Fibroblast of lung (primary cell): Measurements from ENCODE around the gene CCDC80. TPM values are rescaled to one million over a fixed set of nuclear protein-coding genes. Genes with fewer than 3 reads are reported as not detected.

Experiments used
- DNase-seq, 2 donors: peaks; one replicate each; pipeline versions ENCODE4 v3.0.0 to v3.0.0-alpha.2; 2010; ENCODE audit warnings: low read depth in 2 of 2
- H2AFZ ChIP-seq: 2 replicates; pipeline ENCODE4 v1.5.1; 2012; ENCODE audit warnings: low read length, control low read depth, inconsistent platforms
- H3K27ac ChIP-seq: 2 replicates; pipeline ENCODE4 v1.5.1; 2011; ENCODE audit warnings: low read length, control low read depth; ENCODE audit not compliant: insufficient read depth
- H3K27me3 ChIP-seq: 2 replicates; pipeline ENCODE4 v1.5.1; 2011; ENCODE audit warnings: mild to moderate bottlenecking, low read length; ENCODE audit not compliant: control insufficient read depth, insufficient read depth
- H3K36me3 ChIP-seq: 2 replicates; pipeline ENCODE4 v1.5.1; 2011; ENCODE audit warnings: low read length; ENCODE audit not compliant: control insufficient read depth, insufficient read depth
- H3K4me1 ChIP-seq: 2 replicates; pipeline ENCODE4 v1.5.1; 2011; ENCODE audit warnings: low read length; ENCODE audit not compliant: control insufficient read depth, insufficient read depth; ENCODE audit errors: extremely low read depth
- H3K4me2 ChIP-seq: 2 replicates; pipeline ENCODE4 v1.5.1; 2011; ENCODE audit warnings: low read length, control low read depth; ENCODE audit not compliant: insufficient read depth; ENCODE audit errors: extremely low read depth
- H3K4me3 ChIP-seq, 4 experiments: fragments of 200-600 bp in 1 of 4; sonication (generic) in 1 of 4; replicated peaks in 1 of 4; 2 replicates each; pipeline ENCODE4 v1.5.1; 2011 to 2016; ENCODE audit warnings: low read length in 4 of 4, low read depth in 3 of 4, mild to moderate bottlenecking in 3 of 4, control low read depth in 2 of 4, inconsistent platforms in 1 of 4, mixed read lengths in 1 of 4; ENCODE audit not compliant: insufficient read depth in 1 of 4; ENCODE audit errors: control extremely low read depth in 1 of 4
- H3K79me2 ChIP-seq: 2 replicates; pipeline ENCODE4 v1.5.1; 2012; ENCODE audit warnings: mild to moderate bottlenecking, low read length, inconsistent platforms; ENCODE audit not compliant: control insufficient read depth, insufficient read depth
- H3K9ac ChIP-seq: 2 replicates; pipeline ENCODE4 v1.5.1; 2011; ENCODE audit warnings: mild to moderate bottlenecking, low read length, control low read depth; ENCODE audit not compliant: insufficient read depth
- H3K9me3 ChIP-seq: 2 replicates; pipeline ENCODE4 v1.5.1; 2012; ENCODE audit warnings: low read depth, low read length; ENCODE audit not compliant: control insufficient read depth, insufficient read depth
- H4K20me1 ChIP-seq: 2 replicates; pipeline ENCODE4 v1.5.1; 2011; ENCODE audit warnings: low read length; ENCODE audit not compliant: control insufficient read depth, insufficient read depth; ENCODE audit errors: extremely low read depth
- CTCF ChIP-seq, 2 donors: IDR thresholded peaks in 1 of 2; conservative IDR thresholded peaks in 1 of 2; 1 replicate in 1 of 2; 2 replicates in 1 of 2; pipeline ENCODE4 v1.5.1; 2011 to 2012; ENCODE audit warnings: low read length in 2 of 2, control low read depth in 1 of 2, inconsistent platforms in 1 of 2, low read depth in 1 of 2, mild to moderate bottlenecking in 1 of 2
- EZH2 ChIP-seq: IDR thresholded peaks from 2 replicates; pipeline ENCODE4 v1.5.1; 2012; ENCODE audit warnings: low read length, control low read depth, mild to moderate bottlenecking; ENCODE audit errors: missing control alignments
- polyA plus RNA-seq, 2 donors: library from polyadenylated mRNA; depleted of rRNA in 1 of 2; stranded (reverse) in 1 of 2; unstranded in 1 of 2; fragments of >200 nt; gene quantifications; 2 replicates each; pipeline ENCODE4 v1.2.1, GENCODE V29; 2011 to 2012; ENCODE audit warnings: missing spikeins in 1 of 2
- total RNA-seq: library from RNA; depleted of rRNA; stranded (reverse); fragments of >200 nt; gene quantifications from 2 replicates; pipeline ENCODE4 v1.2.1, GENCODE V29; 2014

Gene CCDC80
- total and polyA plus RNA-seq, 2 donors (not counting 1 experiment from before 2014, with no cell fraction given): 153 to 526 TPM

- Histone ChIP-seq H3K36me3 (no peaks in the 10 kb centered on the region), H3K4me1 (peaks cover 26% of the 10 kb centered on the region), H3K9ac (peak overlapping the region; percentile 52), H3K4me2 (peak overlapping the region; percentile 73), H3K27ac (peak overlapping the region; percentile 96), H3K79me2 (no peaks in the 10 kb centered on the region), H4K20me1 (no peaks in the 10 kb centered on the region), H3K27me3 (no peaks in the 10 kb centered on the region), H2AFZ (no peak overlapping the region), H3K4me3 (peak overlapping the region in 1 of 4 experiments; percentile 14), H3K9me3 (no peaks in the 10 kb centered on the region)
- DNase-seq: peak; percentile 87 to 96
- TF ChIP-seq EZH2 (no peak), CTCF (conservative IDR thresholded peaks at IDR 0.05 in 1 of 2, IDR thresholded peaks at IDR 0.05 in 1 of 2; ENCODE audit: low read depth in 1 of 2, low read length in 2 of 2) (no peak)
These were observed 12.9 kb upstream of the CCDC80 start for GRCh38 chr3:112653881-112654300.

GRCh38 chr3:112653209-112653871 is 12.4 kb upstream of the CCDC80 start:
- H2AFZ ChIP-seq: no peak overlapping the region
- peak overlapping the region; percentile 73 for H3K4me2 ChIP-seq
- no peaks in the 10 kb centered on the region for H4K20me1 ChIP-seq
- DNase-seq: peak; percentile 91 to 99
- H3K9ac ChIP-seq: no peak overlapping the region
- H3K9me3 ChIP-seq: no peaks in the 10 kb centered on the region
- H3K36me3 ChIP-seq: no peaks in the 10 kb centered on the region
- peaks cover 26% of the 10 kb centered on the region for H3K4me1 ChIP-seq
- no peaks in the 10 kb centered on the region for H3K79me2 ChIP-seq
- peak overlapping the region in 1 of 4 experiments; percentile 14 for H3K4me3 ChIP-seq
- H3K27me3 ChIP-seq: no peaks in the 10 kb centered on the region
- TF ChIP-seq CTCF (conservative IDR thresholded peaks at IDR 0.05 in 1 of 2, IDR thresholded peaks at IDR 0.05 in 1 of 2; ENCODE audit: low read depth in 1 of 2, low read length in 2 of 2) (no peak), EZH2 (no peak)
- peak overlapping the region; percentile 96 for H3K27ac ChIP-seq

- Histone ChIP-seq H3K27ac (peak overlapping the region; percentile 16), H3K4me3 (no peak overlapping the region), H2AFZ (no peak overlapping the region), H3K4me2 (no peak overlapping the region), H3K27me3 (no peaks in the 10 kb centered on the region), H3K79me2 (no peaks in the 10 kb centered on the region), H3K4me1 (peaks cover 36% of the 10 kb centered on the region), H3K9me3 (no peaks in the 10 kb centered on the region), H3K9ac (no peak overlapping the region), H3K36me3 (no peaks in the 10 kb centered on the region), H4K20me1 (no peaks in the 10 kb centered on the region)
- peak in 1 of 2 donors; percentile 92 for DNase-seq
- TF ChIP-seq EZH2 (no peak), CTCF (conservative IDR thresholded peaks at IDR 0.05 in 1 of 2, IDR thresholded peaks at IDR 0.05 in 1 of 2; ENCODE audit: low read depth in 1 of 2, low read length in 2 of 2) (no peak)
These were observed 10.6 kb upstream of the CCDC80 start for GRCh38 chr3:112651516-112651915.
